NCI-H510A treated with DMSO at 0.1 percent for 48 hours (cell line): ENCODE results near the gene MAML3.

ENCODE experiments used
- DNase-seq: peaks from one replicate; lab custom pipeline; 2025; lab: John Stamatoyannopoulos, UW

MAML3 gene

GRCh38 chr4:140071806-140072205, 82.2 kb downstream of the MAML3 start:
- DNase-seq, result no peak

- DNase-seq, result no peak
Measured at GRCh38 chr4:140070973-140071372, 83.0 kb downstream of the MAML3 start.

GRCh38 chr4:140070366-140070765, 83.6 kb downstream of the MAML3 start:
- DNase-seq, result no peak

GRCh38 chr4:140069066-140069465, 84.9 kb downstream of the MAML3 start:
- no peak for DNase-seq

- no peak for DNase-seq
Measured at GRCh38 chr4:140068271-140068670, 85.7 kb downstream of the MAML3 start.

- DNase-seq, result no peak
Measured at GRCh38 chr4:140066031-140066930, 87.7 kb downstream of the MAML3 start.

GRCh38 chr4:140065393-140065792, 88.6 kb downstream of the MAML3 start:
- no peak for DNase-seq

GRCh38 chr4:140061659-140062289, 92.2 kb downstream of the MAML3 start:
- DNase-seq, result no peak

- no peak for DNase-seq
Measured at GRCh38 chr4:140061194-140061593, 92.8 kb downstream of the MAML3 start.

GRCh38 chr4:140059159-140059558, 94.8 kb downstream of the MAML3 start:
- no peak for DNase-seq

- no peak for DNase-seq
Measured at GRCh38 chr4:140057701-140058100, 96.3 kb downstream of the MAML3 start.

- no peak for DNase-seq
Measured at GRCh38 chr4:140056015-140056414, 98.0 kb downstream of the MAML3 start.

- no peak for DNase-seq
Measured at GRCh38 chr4:140054861-140055260, 99.1 kb downstream of the MAML3 start.

GRCh38 chr4:140053185-140053584, 100.8 kb downstream of the MAML3 start:
- DNase-seq, result no peak

- DNase-seq, result no peak
Measured at GRCh38 chr4:140052050-140052449, 101.9 kb downstream of the MAML3 start.

GRCh38 chr4:140049849-140050637, 103.9 kb downstream of the MAML3 start:
- peak; percentile 48 for DNase-seq

- peak; percentile 77 for DNase-seq
Measured at GRCh38 chr4:140049024-140049848, 104.7 kb downstream of the MAML3 start.

GRCh38 chr4:140048419-140048995, 105.5 kb downstream of the MAML3 start:
- no peak for DNase-seq

GRCh38 chr4:140047786-140048185, 106.2 kb downstream of the MAML3 start:
- DNase-seq, result no peak

- DNase-seq, result no peak
Measured at GRCh38 chr4:140047017-140047640, 106.9 kb downstream of the MAML3 start.

GRCh38 chr4:140046543-140046942, 107.4 kb downstream of the MAML3 start:
- DNase-seq, result no peak
